HG03196 (cell line): ENCODE data around the gene FHIT.

Experiments
- ATAC-seq: cut with Tn5 transposase; IDR thresholded peaks from one replicate; pipeline ENCODE4 v1.9.1; 2021; ENCODE audit not compliant: unreplicated experiment

Gene FHIT

DNA sequence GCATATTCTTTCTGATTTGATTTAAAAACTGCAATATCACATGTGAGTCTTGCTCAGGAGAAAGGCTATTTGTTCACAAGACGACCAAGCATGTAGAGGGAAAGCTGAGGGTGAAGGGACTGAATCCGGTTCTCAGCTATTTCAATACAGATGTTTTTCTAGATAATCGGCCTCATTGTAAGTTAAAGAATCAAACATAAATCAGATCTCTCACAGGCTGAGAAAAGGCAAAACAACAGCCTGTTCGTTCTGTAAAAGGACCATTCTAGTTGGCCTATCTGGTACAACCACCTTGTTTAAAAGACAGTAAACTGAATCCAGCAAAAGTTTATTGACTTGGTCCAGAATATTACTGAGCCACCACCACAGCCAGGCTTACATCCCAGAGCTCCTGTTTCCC is 1155.7 kb downstream of the FHIT start:
- ATAC-seq: no peak

DNA sequence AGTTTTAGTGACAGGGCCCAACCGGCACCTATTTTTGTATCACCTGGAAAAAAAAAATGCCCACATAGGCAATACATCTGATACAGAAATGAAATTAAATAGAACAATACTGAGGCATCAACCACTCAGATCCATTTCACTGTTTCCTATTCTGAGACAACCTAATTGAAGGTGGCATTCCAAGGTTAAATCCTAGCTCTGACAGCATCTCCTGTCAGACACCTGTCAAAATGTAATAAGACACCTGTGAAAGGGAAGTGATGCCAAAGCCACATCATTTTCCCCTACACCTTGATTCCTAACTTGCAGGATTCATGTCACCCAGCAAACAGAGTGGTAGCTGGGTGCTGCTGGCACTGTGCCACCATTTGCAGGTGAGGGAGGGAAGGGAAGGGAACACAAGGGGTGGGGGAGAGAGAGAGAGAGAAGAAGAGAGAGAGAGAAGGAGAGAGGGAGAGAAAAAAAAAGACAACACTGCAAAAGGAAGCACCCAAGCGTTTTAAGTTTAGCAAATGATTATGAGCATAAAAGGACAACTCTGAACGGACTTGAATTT is 1156.8 kb downstream of the FHIT start:
- no peak for ATAC-seq

DNA sequence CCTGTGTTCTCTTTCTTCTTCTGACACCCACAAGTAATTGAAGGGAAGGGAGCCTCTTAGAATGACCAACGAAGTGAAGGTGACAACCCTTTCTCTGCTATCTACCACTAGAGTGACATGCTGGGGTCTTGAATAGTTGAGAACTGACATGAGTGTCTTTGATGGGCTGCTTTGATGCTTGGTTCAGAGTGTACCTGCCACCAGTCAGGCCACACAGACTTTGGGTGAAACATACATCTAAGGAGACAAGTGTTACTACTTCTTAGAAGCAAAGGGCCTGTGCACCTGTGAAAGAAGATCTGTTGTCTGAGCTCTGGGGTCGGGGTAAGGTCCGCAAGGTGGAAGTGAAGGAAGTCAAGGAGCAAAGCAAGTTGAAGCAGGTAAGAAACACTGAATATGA is 1160.7 kb downstream of the FHIT start:
- ATAC-seq: no peak

DNA sequence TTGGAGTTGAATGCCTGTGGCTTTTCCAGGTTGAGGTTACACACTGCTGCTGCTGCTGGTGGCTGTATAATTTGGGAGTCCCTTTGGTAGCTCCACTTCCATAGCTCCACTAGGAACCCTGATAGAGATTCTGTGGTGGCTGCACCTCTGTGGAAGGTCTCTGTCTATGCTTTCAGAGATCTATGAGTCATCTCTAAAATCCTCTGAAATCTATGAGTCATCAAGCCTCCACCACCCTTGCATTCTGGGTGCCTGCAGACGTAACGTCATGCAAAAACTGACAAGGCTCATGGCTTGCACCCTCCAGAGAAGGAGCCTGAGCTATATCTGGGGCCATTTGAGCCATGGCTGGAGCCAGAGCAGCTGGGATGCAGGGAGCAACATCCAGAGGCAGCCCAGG is 1164.4 kb downstream of the FHIT start:
- peak; percentile 73 for ATAC-seq

DNA sequence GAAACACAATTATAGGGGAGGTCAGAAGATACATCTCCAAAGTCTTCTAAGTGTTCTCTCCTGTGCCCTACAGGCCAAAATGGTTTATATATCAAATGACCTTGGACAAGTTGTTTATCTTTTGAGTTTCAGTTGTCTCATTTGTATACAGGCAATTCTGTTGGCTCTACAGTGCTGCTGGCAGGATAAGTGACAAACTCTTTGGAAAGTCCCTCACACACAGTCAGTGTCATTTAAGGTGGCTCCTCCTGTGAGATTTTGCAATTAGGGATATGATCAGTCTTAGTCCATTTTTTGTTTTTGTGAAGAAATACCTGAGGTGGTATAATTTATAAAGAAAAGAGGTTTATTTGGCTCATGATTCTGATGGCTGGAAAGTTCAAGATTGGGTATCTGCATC is 1165.6 kb downstream of the FHIT start:
- ATAC-seq: no peak

DNA sequence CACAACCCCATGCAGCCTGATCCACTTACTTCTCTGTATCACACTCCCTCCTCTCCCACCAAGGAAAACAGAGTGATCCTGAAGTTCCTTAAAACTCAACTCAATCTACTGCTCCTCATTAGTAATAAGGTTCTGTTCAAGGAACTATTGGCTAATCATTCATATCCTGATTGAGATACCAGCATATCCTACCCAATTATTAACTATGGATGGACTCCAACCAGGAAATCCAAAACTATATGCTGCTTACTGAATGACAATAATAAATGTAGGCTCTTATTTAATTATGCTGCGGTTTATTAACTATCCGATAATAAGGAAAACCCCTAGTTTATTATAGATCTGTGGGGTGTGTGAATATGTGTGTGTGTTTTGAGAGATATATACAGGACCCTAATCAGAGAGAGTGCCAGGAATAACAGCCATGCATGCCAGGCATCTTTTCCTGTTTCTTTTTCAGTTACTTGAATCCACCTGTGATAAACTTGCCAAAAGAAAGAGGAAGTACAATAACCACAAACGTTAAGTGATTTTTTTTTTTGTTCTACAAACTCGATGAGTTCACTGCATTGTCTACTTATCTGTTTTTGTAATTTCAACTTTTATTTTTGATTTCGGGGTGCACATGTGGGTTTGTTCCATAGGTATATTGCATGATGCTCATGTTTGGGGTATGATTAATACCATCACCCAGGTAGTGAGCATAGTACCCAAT is 1169.7 kb downstream of the FHIT start:
- peak; percentile 43 for ATAC-seq

DNA sequence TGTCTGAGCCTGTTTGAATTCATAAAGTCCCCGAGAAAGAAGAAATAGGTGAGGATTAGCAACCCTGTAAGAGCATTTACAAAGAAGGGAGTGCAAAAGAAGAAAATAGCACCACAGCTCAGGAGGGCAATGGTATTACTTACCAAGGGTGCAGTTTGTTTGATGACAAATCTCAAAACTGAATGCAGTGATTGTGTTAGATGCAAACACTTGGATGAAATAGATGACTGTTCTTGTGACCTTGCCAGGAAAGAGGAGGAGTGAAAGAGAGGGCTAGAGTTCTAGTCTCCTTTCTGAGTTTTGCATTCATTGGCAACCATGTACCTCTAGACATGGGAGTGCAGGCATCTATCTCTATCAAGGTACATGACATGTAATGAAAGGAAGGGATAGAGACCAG is 1170.6 kb downstream of the FHIT start:
- no peak for ATAC-seq

DNA sequence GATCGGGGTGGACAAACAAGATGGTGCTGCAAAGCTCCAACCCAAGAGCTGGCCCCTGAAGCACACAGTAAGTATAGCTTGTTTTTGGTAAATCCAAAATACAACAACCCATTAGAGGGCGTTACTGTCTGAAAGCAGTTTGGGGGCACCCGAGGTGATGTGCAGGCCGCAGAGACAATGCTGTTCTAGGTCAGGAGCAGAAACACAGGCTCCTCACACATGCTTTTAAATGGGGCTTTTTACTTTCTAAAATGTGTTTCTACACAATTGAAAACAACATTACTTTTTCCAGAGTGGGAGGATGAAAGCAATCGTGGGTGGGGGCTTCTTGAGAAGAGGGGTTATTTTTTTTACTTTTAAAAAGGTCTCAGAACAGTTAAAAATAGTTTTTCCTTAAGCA is 1172.2 kb downstream of the FHIT start:
- no peak for ATAC-seq

DNA sequence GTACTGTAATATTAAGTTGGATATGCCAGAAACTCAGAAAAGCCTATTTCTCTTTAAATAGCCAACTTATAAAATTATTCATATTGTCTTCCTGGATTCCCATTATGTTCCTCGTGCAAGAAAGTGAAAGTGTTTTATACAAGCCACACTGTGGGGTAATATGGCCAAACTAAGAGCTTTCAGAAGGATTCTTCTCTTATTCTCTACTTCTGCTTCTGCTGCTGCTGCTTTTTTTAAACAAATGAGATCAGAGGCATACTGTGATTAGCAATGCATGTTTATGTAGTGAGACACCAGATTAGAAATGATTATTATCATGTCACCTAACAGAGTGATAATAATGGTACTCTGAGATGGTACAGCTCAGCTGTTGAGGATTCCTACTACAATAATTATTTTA is 1174.9 kb downstream of the FHIT start:
- ATAC-seq: no peak

DNA sequence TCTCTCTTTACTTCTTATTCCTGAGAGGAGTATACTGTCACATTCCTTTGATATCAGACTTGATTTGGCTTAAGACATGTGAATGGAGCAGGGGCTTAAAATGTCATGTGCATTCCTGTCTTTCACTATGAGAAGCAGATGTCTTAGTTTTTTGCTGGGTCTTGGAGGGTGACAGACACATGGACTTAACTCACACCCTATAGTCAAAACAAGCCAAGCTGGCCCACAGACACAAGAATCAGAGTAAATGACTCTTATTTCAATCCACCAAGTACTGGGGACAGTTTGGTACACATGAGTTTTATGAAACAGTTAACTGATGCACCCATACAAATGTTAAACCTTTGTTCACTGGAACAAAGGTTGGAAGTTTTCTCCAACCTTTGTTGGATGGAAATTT is 1177.3 kb downstream of the FHIT start:
- no peak for ATAC-seq

DNA sequence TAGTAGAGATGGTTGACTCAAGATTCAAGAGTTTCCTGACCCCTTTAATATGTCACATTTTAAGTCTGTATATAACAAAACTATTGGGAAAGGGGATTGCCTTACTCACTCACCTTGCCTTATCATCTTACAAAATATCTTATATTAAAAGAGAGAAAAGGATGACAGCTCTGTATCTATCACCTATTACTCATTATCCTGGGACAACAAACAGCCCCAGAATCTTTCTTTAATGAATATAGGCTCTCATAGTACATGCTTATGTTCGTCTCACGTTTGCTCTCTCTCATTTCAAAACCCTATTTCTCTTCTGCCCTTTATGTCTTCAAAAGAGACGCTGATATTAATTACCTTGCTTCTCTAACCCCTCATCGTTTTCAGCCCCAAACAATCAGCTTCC is 1178.0 kb downstream of the FHIT start:
- no peak for ATAC-seq

DNA sequence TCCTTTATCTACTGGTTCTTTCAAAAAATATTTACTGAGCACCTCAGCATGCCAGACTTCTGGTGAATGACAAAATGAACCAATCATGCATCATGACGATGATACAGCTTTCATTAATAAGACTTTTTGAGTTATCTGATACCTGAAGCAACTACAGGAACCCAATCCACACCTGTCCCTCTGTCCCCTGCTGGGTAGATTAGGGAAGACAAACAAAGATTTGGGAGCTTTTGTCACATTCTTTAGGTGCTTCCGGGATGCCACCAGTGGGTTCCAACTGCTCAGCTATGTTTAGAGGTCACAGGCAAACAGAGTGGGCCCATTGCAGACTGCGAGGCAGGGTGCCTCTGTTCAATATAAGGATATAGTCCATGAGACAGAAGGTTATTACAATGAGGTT is 1180.9 kb downstream of the FHIT start:
- no peak for ATAC-seq

DNA sequence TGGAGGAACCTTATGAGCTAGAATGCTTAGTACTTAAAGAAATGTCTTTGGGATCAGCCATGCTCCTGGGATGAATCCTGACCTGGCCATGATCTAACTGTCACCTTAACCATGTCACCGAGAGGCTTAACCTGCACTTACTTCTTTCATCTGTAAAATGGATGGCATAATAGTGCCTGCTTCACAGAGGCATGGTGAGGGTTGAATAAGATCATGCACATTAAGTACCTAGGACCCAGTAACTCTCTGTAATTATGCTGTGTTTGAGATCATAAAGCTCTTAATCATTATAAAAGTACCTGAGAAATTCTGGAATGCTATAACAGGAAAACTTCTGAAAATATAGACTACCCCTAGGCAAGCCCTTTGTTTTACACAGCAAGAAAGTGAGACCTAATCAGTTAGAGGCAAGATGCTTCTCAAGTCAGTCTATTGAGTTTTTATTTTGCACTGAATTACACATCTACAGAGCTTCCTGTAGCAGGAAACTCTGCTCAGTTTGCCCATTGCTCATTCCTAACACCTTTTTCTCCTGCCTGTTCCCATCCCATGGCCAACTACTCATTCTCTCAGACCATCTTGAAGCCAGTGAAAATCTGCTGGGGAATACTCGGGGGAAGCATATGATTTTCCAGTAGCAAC is 1185.9 kb downstream of the FHIT start:
- no peak for ATAC-seq

DNA sequence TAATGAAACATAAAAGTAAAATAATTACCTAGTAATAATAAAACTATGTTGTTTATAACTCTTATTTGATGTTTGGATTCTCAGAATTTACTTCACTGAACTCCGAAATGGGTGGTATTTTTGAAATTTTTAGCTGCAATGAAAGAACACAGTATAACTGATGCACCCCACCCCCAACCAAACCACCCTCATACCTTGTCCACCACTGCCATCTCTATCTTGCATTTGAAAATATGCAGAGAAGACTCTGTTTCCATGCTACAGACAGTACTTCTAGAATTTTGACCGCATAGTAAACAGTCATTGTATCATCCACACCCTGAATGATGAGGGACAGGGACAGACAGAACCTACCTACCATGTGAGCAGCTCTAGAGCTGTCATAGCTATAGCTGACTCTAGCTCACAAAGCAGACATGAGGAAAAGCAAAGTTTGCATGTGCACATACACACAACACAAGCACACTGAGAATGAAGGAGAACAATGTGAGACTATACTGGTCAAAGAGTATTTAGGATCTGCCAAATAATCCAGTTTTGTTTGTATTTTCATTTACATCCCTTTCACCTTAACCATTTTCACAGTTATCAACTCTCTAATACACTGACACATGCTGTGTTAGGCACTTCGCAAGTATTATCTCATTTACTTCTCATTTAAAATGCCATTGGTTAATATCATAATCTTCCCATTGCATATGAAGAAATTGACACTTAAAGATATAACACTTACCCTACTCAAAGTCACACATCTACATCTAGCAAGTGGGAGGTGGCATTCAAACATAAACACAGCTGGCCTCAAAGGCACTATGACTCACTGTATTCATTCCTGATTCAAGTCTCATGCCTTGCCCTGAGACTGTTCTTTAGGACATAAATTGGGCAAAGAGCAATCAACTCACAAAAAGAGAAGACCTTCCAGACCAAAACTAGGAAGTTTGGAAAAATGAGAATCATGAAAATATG is 1186.8 kb downstream of the FHIT start:
- no peak for ATAC-seq

DNA sequence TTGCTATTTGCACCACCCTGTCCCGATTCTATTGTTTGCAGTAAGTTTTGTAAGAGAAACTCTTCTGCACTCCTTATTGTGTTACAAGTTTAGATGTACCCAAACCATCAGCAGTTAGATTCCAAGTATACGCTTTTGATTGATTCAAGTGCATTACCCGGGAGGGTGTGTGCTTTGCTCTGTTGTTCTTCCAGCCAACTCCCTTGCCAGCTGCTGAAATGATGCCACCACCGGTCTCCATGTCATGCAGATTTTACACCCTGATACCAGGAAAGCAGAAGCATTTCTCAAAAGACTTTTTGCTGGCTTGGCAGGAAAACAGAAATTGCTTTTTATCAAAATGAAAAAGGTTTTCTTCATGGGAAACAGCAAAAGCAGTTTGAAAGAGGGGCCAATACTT is 1194.8 kb downstream of the FHIT start:
- no peak for ATAC-seq

DNA sequence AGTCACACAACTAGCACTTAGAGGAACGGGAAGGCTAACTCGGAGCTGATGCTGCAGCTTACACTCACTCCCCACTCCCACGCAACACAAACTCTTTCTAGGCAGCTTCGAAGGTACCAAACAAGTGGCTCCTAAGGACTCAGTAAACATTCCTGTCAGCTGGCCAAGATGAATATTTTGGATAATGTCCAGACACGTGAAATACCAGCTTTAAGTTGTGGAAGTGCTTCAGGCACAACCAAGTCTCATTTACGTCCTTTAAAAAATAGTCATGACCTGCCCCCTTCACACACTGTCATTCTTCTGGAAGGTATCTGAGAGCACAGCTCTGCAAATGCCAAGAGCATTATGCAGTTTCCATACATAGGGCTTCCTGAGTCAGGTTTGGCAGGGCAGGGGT is 1195.5 kb downstream of the FHIT start:
- ATAC-seq: no peak

DNA sequence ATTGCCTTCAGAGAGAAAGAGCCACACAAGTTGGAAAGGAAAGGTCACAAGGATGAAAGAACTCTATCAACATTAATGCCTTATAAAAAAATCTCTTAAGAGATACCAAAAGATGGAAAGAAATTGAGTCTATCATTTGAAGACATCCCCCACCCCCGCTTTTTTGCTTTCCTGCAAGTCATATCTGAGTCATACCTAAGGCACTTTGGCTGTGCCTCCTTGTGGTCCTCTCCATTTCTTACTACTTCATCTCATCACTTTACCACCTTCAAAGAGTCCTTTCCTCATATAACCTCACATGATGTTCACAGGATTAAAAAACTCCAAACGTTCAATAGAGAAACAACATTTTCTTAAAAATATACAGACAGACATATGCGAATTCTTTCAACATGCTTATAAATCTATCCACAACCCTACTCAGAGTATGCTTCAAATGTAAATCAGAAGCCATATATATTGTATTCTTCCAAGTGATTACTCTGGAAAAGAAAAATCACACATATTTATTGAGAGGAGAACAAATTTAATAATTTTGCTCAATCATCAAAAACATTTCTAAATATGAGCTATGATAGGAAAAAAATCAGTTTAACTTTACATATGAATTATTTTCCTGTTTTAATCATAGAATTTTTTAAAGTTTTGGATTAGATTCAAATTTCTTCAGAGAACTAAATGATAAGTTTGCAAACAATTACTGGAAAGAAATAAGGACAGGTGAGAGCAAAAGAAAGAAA is 1197.6 kb downstream of the FHIT start:
- no peak for ATAC-seq

DNA sequence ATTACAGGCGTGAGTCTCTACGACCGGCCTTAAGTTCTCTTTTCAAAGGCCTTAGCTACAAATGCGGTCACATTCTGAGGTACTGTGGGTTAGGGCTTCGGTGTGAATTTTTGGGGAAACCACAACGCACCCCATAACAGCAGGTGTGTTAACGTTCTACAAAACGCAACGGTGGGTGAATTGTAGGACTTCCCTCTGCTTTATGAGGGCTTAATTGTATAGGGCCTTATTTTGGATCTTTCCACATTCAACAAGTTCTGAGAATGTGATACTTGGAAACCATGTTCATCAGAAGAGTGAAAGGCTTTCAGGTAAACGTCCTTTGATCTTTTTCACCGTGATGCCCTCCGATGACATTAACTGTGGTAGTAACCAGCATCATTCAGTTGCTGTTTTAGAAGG is 1202.8 kb downstream of the FHIT start:
- no peak for ATAC-seq

DNA sequence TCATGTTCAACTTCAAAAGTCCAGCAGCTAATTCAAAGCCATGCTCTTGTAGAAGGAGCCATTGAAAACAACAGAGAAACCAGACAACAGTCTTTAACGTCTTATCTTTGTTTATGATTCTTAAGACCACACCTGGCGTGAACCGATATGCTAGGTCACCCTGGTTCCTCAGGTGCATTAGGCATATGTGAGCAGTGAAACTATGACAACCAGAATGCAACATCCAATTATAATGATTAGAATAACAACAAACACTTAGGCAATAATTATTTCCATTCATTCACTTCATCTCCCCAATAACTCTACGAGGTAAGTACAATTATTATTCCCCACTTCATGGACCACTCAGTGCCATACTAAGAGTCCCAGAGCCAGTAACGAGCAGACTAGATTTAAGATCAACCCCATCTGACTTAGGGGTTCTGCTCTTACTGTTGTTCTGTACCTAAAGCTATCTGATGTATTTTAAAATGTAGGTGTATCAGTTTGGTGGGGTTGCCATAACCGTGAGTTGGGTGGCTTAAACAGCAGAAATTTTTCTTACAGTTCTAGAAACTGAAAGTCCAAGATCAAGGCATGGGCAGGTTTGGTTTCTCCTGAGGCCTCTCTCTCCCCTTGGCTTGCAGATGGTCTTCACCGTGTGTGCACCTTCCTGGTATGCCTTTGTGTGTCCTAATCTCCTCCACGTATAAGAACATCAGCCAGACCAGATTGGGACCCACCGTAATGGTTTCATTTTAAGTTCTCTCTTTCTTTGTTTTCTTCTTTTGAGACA is 1203.6 kb downstream of the FHIT start:
- no peak for ATAC-seq

DNA sequence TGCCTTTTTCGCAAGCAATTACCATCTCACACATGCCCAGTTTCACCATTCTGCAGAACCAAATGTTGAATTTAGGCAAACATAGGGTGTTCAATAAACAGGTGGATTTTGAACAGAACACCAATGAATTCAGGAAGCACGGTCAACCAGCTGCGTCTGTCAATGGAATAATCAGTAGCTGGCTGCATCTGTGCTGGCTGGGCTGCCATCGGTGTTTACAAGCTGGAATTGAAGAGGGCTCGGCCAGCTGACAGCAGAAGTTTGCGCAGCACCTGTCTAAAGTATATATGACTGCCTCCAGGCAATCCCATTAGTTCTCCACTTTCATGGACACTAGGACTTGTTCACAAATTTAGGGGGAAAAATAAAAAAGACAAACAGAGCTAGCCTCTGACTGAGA is 1205.0 kb downstream of the FHIT start:
- ATAC-seq: no peak
